GM12864 (cell line): ENCODE measurements around the gene LRRC32.

ENCODE experiments used
- DNase-seq: peaks from one replicate; pipeline ENCODE4 v3.0.0-alpha.2; 2011; ENCODE audit warnings: low read depth
- H3K4me3 ChIP-seq: 2 replicates; pipeline ENCODE4 v1.5.1; 2011; ENCODE audit warnings: mild to moderate bottlenecking, low read depth, low read length, control low read depth
- CTCF ChIP-seq: IDR thresholded peaks from 2 replicates; pipeline ENCODE4 v1.5.1; 2011; ENCODE audit warnings: low read depth, mild to moderate bottlenecking, moderate library complexity, low read length, control low read depth, inconsistent platforms; ENCODE audit errors: missing control alignments

Gene LRRC32

GRCh38 chr11:76680518-76681425 lies 10.2 kb upstream of the LRRC32 start:
- no peak overlapping the region for H3K4me3 ChIP-seq
- peak; percentile 82 for TF ChIP-seq CTCF
- DNase-seq, result no peak

GRCh38 chr11:76678321-76678720 lies 7.8 kb upstream of the LRRC32 start:
- DNase-seq, result no peak
- H3K4me3 ChIP-seq, result no peak overlapping the region
- TF ChIP-seq CTCF, result no peak

- DNase-seq, result no peak
- TF ChIP-seq CTCF, result no peak
- H3K4me3 ChIP-seq, result no peak overlapping the region
These were observed 6.9 kb upstream of the LRRC32 start for GRCh38 chr11:76677458-76677765.

- no peak for DNase-seq
- no peak overlapping the region for H3K4me3 ChIP-seq
- no peak for TF ChIP-seq CTCF
These were observed 6.3 kb upstream of the LRRC32 start for GRCh38 chr11:76676636-76677457.

GRCh38 chr11:76674517-76675400 lies 4.2 kb upstream of the LRRC32 start:
- no peak overlapping the region for H3K4me3 ChIP-seq
- DNase-seq, result peak; percentile 35
- TF ChIP-seq CTCF, result peak; percentile 8
